Measurements from ENCODE around the gene ACCSL. TPM values are rescaled to one million over a fixed set of nuclear protein-coding genes. Genes with fewer than 3 reads are reported as not detected.

Gene ACCSL
- total RNA-seq, 4 donors from 2014 or later = not detected

- TF ChIP-seq, protein P1, sequence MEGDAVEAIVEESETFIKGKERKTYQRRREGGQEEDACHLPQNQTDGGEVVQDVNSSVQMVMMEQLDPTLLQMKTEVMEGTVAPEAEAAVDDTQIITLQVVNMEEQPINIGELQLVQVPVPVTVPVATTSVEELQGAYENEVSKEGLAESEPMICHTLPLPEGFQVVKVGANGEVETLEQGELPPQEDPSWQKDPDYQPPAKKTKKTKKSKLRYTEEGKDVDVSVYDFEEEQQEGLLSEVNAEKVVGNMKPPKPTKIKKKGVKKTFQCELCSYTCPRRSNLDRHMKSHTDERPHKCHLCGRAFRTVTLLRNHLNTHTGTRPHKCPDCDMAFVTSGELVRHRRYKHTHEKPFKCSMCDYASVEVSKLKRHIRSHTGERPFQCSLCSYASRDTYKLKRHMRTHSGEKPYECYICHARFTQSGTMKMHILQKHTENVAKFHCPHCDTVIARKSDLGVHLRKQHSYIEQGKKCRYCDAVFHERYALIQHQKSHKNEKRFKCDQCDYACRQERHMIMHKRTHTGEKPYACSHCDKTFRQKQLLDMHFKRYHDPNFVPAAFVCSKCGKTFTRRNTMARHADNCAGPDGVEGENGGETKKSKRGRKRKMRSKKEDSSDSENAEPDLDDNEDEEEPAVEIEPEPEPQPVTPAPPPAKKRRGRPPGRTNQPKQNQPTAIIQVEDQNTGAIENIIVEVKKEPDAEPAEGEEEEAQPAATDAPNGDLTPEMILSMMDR (IDR thresholded peaks at IDR 0.05; ENCODE audit: low read depth) = no peak
Measured at GRCh38 chr11:44065161-44065661, 17.4 kb downstream of the ACCSL start.

DNA sequence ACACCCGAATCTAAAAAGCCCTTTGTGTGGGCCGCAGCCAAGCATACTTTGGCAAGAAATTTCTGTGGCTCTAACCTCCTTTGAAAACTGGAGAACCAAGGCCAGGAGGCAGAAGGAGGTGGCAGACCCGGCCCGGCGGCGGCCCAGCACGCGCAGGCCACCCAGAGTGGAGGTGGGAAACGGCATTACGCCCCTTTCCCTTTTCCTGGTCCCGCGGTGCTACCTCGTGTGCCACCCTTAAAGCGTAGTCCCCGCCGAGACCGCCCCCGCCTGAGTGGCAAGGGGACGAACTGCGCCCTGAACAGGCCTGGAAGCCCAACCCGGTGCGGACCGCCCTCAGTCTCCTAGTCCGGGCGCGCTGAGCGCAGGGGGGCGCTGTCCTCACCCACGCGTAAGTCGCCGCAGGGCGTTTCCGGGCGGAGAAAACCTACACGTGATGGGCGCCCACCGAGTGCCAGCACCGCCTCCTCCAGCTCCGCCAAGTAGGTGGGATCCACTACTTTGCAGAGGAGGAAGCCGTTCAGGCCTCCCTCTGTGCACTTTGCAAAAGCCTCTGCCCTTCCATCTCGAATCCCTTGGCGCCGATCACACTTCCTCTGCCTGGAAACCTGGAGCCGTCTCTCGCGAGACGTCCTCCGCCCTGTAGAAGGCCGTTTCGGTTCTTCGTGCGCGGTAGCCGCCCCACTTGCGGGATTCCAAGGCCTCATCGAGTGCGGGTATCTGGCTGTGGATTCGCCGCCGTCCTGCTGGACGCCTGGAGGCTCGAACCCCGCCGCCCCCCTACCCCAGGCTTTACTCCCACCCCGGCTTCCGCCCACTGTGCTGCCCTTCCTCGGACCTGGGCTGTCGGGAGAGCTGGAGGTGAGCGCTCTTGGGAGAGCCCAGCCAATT is 18.3 kb downstream of the ACCSL start, which contains the start of gene ACCS:
Gene ACCS, plus strand, starts transcription at position 430 of the 891 bp plus-strand sequence. CDS start 1,358 bp downstream, outside the sequence.
- TF ChIP-seq, protein P1 (IDR thresholded peaks at IDR 0.05; ENCODE audit: low read depth) = no peak

GRCh38 chr11:44066732-44067141 is 19.0 kb downstream of the ACCSL start:
- TF ChIP-seq, protein P1 (IDR thresholded peaks at IDR 0.05; ENCODE audit: low read depth) = no peak

DNA sequence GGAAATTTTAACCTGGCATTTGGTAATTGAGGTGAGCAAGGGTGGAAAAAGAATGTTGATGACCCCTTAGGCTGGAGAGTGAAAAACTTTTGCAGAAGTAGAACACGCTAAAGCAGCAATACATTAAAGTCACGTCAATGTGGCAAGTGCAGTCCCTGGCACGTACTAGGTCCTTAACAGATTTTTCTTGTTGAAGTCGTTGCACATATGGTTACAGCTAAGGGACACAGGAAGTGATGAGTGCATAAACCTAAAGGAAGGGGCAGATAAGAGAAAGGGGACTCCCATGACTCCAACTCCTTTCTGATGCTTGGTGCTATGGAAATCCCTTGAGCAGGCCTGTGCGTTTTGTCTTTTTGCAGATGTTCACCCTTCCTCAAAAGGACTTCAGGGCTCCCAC is 19.5 kb downstream of the ACCSL start:
- TF ChIP-seq, protein P1 (IDR thresholded peaks at IDR 0.05; ENCODE audit: low read depth) = no peak

GRCh38 chr11:44068180-44068579 is 20.4 kb downstream of the ACCSL start:
- TF ChIP-seq, protein P1 (IDR thresholded peaks at IDR 0.05; ENCODE audit: low read depth) = no peak

- TF ChIP-seq, protein P1 (IDR thresholded peaks at IDR 0.05; ENCODE audit: low read depth) = no peak
Measured at GRCh38 chr11:44071157-44071556, 23.4 kb downstream of the ACCSL start.

All from subcutaneous adipose tissue (tissue), 4 donors.